ENCODE results near the gene CCDC196. TPM values are rescaled to one million over a fixed set of nuclear protein-coding genes. Genes with fewer than 3 reads are reported as not detected.

Gene CCDC196
- total RNA-seq, 1 experiment from 2014 or later = not detected

Other genes starting within 250 kb of the CCDC196 start
- gene GPHN, start 21.8 kb downstream of the CCDC196 start, total RNA-seq (2021) = 16.0 to 19.8 TPM (median 18.1 TPM) in 3 replicates

All from WTC11 (cell line).